GM18517 (cell line): ENCODE results near the gene TIRAP.
A peak's percentile ranks its signal among the peaks of the same experiment; 100 is the strongest.

ENCODE experiments used
- ATAC-seq: cut with Tn5 transposase; IDR thresholded peaks from one replicate; pipeline ENCODE4 v1.9.1; 2021; ENCODE audit warnings: mild to moderate bottlenecking, moderate library complexity; ENCODE audit not compliant: unreplicated experiment

TIRAP gene

GRCh38 chr11:126318574-126319373 is 35.9 kb downstream of the TIRAP start:
- ATAC-seq = peak; percentile 87

GRCh38 chr11:126319374-126319740 is 36.5 kb downstream of the TIRAP start:
- ATAC-seq = no peak

GRCh38 chr11:126322996-126323395 is 40.1 kb downstream of the TIRAP start:
- ATAC-seq = no peak

- ATAC-seq = no peak
Measured at GRCh38 chr11:126327281-126328000, 44.5 kb downstream of the TIRAP start.

- ATAC-seq = no peak
Measured at GRCh38 chr11:126328001-126328390, 45.1 kb downstream of the TIRAP start.

GRCh38 chr11:126328444-126328843 is 45.6 kb downstream of the TIRAP start:
- no peak for ATAC-seq

- ATAC-seq = no peak
Measured at GRCh38 chr11:126328938-126329643, 46.2 kb downstream of the TIRAP start.

GRCh38 chr11:126329644-126330211 is 46.8 kb downstream of the TIRAP start:
- no peak for ATAC-seq

- ATAC-seq = no peak
Measured at GRCh38 chr11:126331286-126331685, 48.4 kb downstream of the TIRAP start.

GRCh38 chr11:126332221-126332711 is 49.4 kb downstream of the TIRAP start:
- no peak for ATAC-seq

- no peak for ATAC-seq
Measured at GRCh38 chr11:126333142-126333541, 50.2 kb downstream of the TIRAP start.

GRCh38 chr11:126334659-126335462 is 52.0 kb downstream of the TIRAP start:
- ATAC-seq = no peak

GRCh38 chr11:126335463-126335760 is 52.5 kb downstream of the TIRAP start:
- ATAC-seq = no peak

- no peak for ATAC-seq
Measured at GRCh38 chr11:126336138-126336541, 53.2 kb downstream of the TIRAP start.

- no peak for ATAC-seq
Measured at GRCh38 chr11:126336671-126337101, 53.8 kb downstream of the TIRAP start.

GRCh38 chr11:126337126-126337473 is 54.2 kb downstream of the TIRAP start:
- no peak for ATAC-seq

GRCh38 chr11:126337474-126338241 is 54.8 kb downstream of the TIRAP start:
- no peak for ATAC-seq

GRCh38 chr11:126338346-126339055 is 55.6 kb downstream of the TIRAP start:
- no peak for ATAC-seq
